GM12891 (cell line): ENCODE results near the gene ALB.

Source experiments
- PAX5 ChIP-seq: IDR thresholded peaks from 2 replicates; pipeline ENCODE4 v1.6.1; 2011; ENCODE audit warnings: low read length, moderate library complexity, mild to moderate bottlenecking; ENCODE audit not compliant: insufficient read depth, severe bottlenecking
- POLR2A ChIP-seq: IDR thresholded peaks from 2 replicates; pipeline ENCODE4 v1.6.1; 2011; ENCODE audit warnings: low read depth, low read length, control low read depth
- POLR2AphosphoS5 ChIP-seq: IDR thresholded peaks from 2 replicates; pipeline ENCODE4 v1.6.1; 2011; ENCODE audit warnings: low read depth, low read length, control low read depth
- POU2F2 ChIP-seq: IDR thresholded peaks from 2 replicates; pipeline ENCODE4 v1.6.1; 2011; ENCODE audit warnings: low read depth, mild to moderate bottlenecking, control low read depth, low read length, moderate library complexity
- SPI1 ChIP-seq: IDR thresholded peaks from 2 replicates; pipeline ENCODE4 v1.6.1; 2011; ENCODE audit warnings: low read depth, low read length, control low read depth
- TAF1 ChIP-seq: IDR thresholded peaks from 2 replicates; pipeline ENCODE4 v1.6.1; 2011; ENCODE audit warnings: low read depth, low read length, control low read depth

DNA sequence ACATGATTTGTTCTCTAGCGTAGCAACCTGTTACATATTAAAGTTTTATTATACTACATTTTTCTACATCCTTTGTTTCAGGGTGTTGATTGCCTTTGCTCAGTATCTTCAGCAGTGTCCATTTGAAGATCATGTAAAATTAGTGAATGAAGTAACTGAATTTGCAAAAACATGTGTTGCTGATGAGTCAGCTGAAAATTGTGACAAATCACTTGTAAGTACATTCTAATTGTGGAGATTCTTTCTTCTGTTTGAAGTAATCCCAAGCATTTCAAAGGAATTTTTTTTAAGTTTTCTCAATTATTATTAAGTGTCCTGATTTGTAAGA lies 2.4 kb downstream of the ALB start:
- TF ChIP-seq POLR2AphosphoS5 (no peak), TAF1 (no peak), SPI1 (no peak), POLR2A (no peak), PAX5 (no peak), POU2F2 (no peak)
